ENCODE measurements around the gene SDF4.

Gene SDF4

DNA sequence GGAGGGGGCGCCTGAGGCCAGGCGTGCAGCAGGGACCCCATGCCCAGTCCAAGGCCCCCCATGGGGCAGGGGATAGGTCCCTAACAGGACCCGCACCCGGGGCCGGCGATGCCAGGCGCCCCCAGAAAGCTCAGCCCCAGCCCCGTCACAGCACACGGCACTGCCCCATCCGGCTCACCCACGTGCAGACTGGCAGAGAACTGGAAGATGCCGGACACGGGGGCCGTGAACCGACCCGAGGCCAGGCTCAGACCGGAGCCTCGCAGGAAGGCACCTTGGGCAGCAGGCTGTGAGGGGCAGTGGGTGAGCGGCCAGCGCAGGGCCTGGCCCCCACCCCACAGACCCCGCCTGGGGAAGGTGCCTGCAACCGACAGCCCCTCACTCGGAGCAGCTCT, 11.5 kb upstream of the SDF4 start:
- Histone ChIP-seq H3K36me3 (no peaks in the 10 kb centered on the region), H3K27ac (no peak overlapping the region), H3K27me3 (ENCODE audit: insufficient read depth, low read depth, severe bottlenecking) (no peaks in the 10 kb centered on the region), H3K4me3 (ENCODE audit: low read depth, low read length) (no peak overlapping the region), H3K9me3 (ENCODE audit: severe bottlenecking) (no peaks in the 10 kb centered on the region)
- TF ChIP-seq, protein P1, sequence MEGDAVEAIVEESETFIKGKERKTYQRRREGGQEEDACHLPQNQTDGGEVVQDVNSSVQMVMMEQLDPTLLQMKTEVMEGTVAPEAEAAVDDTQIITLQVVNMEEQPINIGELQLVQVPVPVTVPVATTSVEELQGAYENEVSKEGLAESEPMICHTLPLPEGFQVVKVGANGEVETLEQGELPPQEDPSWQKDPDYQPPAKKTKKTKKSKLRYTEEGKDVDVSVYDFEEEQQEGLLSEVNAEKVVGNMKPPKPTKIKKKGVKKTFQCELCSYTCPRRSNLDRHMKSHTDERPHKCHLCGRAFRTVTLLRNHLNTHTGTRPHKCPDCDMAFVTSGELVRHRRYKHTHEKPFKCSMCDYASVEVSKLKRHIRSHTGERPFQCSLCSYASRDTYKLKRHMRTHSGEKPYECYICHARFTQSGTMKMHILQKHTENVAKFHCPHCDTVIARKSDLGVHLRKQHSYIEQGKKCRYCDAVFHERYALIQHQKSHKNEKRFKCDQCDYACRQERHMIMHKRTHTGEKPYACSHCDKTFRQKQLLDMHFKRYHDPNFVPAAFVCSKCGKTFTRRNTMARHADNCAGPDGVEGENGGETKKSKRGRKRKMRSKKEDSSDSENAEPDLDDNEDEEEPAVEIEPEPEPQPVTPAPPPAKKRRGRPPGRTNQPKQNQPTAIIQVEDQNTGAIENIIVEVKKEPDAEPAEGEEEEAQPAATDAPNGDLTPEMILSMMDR (IDR thresholded peaks at IDR 0.05; ENCODE audit: low read depth, low read length): no peak
- DNase-seq: no peak

DNA sequence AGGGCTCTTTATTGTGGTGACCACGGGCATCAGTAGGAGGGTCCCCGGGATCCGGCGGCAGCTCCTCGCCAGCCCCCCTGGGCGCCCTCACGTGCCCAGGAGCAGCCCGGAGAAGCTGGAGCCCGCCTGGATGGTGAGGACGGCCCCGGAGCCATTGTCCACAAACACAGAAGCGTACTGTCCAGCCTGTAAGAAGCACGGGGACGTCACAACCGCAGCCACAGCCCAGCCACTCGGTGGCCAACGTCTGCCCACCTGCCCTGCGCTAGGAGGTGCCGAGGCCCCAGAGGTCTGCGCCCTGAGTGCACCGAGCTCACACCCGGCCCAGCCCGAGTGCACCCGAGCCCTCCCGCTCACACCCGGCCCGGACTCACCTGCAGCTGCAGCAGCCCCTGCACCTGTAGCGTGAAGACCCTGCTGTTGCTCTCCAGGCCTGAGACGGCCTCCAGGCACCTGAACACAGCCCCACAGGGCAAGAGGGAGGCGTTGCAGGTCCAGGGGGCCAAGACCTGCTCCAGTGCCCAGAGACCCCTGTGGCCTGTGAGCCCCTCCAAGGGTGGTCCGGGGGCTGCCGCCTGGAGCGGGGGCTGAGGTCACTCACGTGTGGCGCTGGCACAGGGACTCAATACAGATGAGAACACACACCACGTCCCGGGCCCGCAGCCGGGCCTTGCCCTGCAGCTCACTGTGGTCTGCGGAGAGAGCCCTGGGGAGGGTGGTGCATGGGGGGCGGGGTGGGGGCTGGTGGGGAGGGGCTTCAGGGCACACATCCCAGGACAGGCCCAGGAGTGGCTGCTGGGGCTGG, 10.9 kb upstream of the SDF4 start:
- H3K9me3 ChIP-seq (ENCODE audit: severe bottlenecking): no peaks in the 10 kb centered on the region
- no peaks in the 10 kb centered on the region for H3K27me3 ChIP-seq (ENCODE audit: insufficient read depth, low read depth, severe bottlenecking)
- TF ChIP-seq, protein P1 (IDR thresholded peaks at IDR 0.05; ENCODE audit: low read depth, low read length): no peak
- H3K27ac ChIP-seq: no peak overlapping the region
- no peaks in the 10 kb centered on the region for H3K36me3 ChIP-seq
- DNase-seq: no peak
- H3K4me3 ChIP-seq (ENCODE audit: low read depth, low read length): no peak overlapping the region

DNA sequence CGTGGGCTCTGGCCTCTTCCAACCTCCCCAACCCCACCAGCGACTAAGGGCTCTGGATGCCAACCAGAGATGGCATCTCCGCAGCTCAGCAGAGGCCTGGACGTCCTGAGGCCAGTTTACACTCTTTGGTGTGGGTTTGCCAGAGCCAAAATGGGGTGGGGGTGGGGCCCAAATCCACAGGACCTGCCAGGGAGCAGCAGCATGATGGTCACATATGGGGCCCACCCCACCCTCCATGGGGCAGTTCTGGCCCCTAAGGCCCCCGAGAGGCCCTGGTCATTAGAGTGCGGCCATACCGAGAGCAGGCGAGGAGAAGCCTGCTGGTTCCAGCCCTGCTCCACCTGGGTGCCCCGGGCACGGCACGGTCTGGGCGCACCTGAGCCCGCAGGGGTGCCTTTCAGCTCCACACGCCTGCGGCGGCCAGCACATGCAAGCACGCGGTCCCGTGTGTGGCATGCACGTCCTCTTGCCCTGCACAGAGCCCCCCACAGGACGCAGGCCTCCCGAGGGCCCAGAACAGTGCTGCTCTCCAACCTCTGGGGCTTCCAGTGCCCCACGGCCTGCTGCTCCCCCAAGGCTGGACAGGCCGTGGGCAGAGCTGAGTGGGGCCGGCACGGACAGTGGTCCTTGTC, 9.9 kb upstream of the SDF4 start:
- Histone ChIP-seq H3K4me3 (ENCODE audit: low read depth, low read length) (no peak overlapping the region), H3K9me3 (ENCODE audit: severe bottlenecking) (no peaks in the 10 kb centered on the region), H3K27ac (no peak overlapping the region), H3K36me3 (no peaks in the 10 kb centered on the region), H3K27me3 (ENCODE audit: insufficient read depth, low read depth, severe bottlenecking) (no peaks in the 10 kb centered on the region)
- DNase-seq: no peak
- TF ChIP-seq, protein P1 (IDR thresholded peaks at IDR 0.05; ENCODE audit: low read depth, low read length): no peak

DNA sequence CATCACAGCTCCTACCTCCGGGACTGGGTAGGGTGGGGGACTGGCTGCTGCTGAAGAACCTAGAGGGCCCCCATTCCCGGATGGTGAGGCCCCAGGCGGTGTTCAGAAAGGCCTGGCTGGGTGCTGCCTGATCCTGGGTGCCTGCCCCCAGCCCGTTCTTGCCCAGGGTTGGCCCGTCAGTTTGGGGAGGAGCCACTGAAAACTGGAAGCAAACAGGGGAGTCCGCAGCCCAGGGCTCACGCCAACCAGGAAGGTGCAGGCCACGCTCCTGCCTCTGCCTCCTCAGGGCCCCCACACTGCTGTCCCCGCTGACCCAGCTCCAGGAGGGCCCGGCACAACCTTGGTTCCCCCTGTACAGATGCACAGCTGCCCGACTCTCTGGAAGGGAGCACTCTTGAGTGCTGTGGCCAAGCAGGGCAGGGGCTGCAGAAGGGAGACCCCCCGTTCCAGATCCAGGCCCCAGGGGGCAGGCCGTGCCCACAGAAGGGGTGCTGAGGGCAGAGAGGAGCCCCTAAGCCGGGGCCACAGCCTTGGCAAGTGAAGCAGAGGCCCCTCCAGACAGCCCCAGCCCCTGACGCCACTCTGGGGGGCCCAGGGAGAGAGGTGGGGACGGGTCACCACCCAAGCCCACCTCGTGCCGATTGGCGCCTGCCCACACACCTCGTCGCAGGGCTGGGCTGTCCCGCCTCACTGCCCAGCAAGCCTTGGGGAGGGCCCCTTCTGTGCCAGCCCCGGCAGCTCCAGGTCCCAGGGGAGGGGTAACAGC, 9.2 kb upstream of the SDF4 start:
- H3K4me3 ChIP-seq (ENCODE audit: low read depth, low read length): no peak overlapping the region
- DNase-seq: no peak
- no peak overlapping the region for H3K27ac ChIP-seq
- H3K9me3 ChIP-seq (ENCODE audit: severe bottlenecking): no peaks in the 10 kb centered on the region
- H3K27me3 ChIP-seq (ENCODE audit: insufficient read depth, low read depth, severe bottlenecking): no peaks in the 10 kb centered on the region
- TF ChIP-seq, protein P1 (IDR thresholded peaks at IDR 0.05; ENCODE audit: low read depth, low read length): no peak
- no peaks in the 10 kb centered on the region for H3K36me3 ChIP-seq

DNA sequence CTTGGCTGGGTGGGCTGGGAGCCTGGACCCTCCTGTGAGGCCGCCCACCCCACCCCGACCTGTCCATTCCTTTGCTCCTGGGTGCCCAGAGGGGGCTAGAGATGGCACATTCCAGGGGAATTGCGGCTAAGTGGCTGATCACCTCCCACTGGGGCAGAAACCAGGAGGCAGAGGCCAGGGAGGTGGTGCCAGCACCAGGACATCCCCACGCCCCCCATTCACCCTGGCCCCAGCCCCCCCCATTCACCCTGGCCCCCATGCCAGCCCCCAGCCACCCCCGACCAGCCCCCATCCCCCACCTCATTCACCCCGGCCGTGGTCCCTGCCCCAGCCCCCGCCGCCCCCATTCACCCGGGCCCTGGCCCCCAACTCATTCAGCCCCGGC, 8.5 kb upstream of the SDF4 start:
- no peaks in the 10 kb centered on the region for H3K9me3 ChIP-seq (ENCODE audit: severe bottlenecking)
- no peak for DNase-seq
- no peaks in the 10 kb centered on the region for H3K27me3 ChIP-seq (ENCODE audit: insufficient read depth, low read depth, severe bottlenecking)
- TF ChIP-seq, protein P1 (IDR thresholded peaks at IDR 0.05; ENCODE audit: low read depth, low read length): no peak
- no peak overlapping the region for H3K4me3 ChIP-seq (ENCODE audit: low read depth, low read length)
- no peak overlapping the region for H3K27ac ChIP-seq
- H3K36me3 ChIP-seq: no peaks in the 10 kb centered on the region; the same call in 1 of the 2 replicates
